OCI-LY1 (cell line): ENCODE results near the gene BNIP3.

Experiments
- H2AFZ ChIP-seq: fragments of 200-600 bp; sonication (generic), shearing (Covaris generic); 2 replicates; pipeline ENCODE4 v1.6.0; 2014; ENCODE audit warnings: antibody characterized with exemption, mild to moderate bottlenecking, low read length
- H3F3A ChIP-seq: fragments of 200-600 bp; sonication (generic), shearing (Covaris generic); 2 replicates; pipeline ENCODE4 v1.6.0; 2014; ENCODE audit warnings: mild to moderate bottlenecking, antibody characterized with exemption, low read length, moderate library complexity; ENCODE audit not compliant: insufficient read depth
- H3K27ac ChIP-seq: fragments of 200-600 bp; sonication (generic); 2 replicates; pipeline ENCODE4 v1.5.1; 2014; ENCODE audit warnings: low read length, mixed run types, mild to moderate bottlenecking, low read depth; ENCODE audit not compliant: poor library complexity, severe bottlenecking
- H3K27me3 ChIP-seq: fragments of 200-600 bp; sonication (generic); 2 replicates; pipeline ENCODE4 v1.6.0; 2014; ENCODE audit warnings: antibody characterized with exemption, mild to moderate bottlenecking, low read length, moderate library complexity; ENCODE audit not compliant: insufficient read depth
- H3K36me3 ChIP-seq: fragments of 200-600 bp; sonication (generic); 2 replicates; pipeline ENCODE4 v1.6.1; 2014; ENCODE audit warnings: mild to moderate bottlenecking, antibody characterized with exemption, low read length, moderate library complexity, mixed read lengths; ENCODE audit not compliant: insufficient read depth
- H3K4me1 ChIP-seq: fragments of 200-600 bp; sonication (generic); 2 replicates; pipeline ENCODE4 v1.5.1; 2014; ENCODE audit warnings: mild to moderate bottlenecking, low read length, moderate library complexity; ENCODE audit not compliant: insufficient read depth, severe bottlenecking
- H3K4me2 ChIP-seq: fragments of 200-600 bp; sonication (generic), shearing (Covaris generic); 2 replicates; pipeline ENCODE4 v1.6.1; 2014; ENCODE audit warnings: low read length
- H3K4me3 ChIP-seq: fragments of 200-600 bp; sonication (generic); 2 replicates; pipeline ENCODE4 v1.5.1; 2014; ENCODE audit warnings: low read length, low read depth, mild to moderate bottlenecking, mixed read lengths; ENCODE audit not compliant: poor library complexity, severe bottlenecking
- H3K79me2 ChIP-seq: fragments of 200-600 bp; shearing (Covaris generic); 2 replicates; pipeline ENCODE4 v1.6.1; 2016; ENCODE audit warnings: mixed run types, low read length, mixed read lengths; ENCODE audit not compliant: insufficient read depth
- H3K9ac ChIP-seq: fragments of 200-600 bp; sonication (generic), shearing (Covaris generic); 2 replicates; pipeline ENCODE4 v1.6.1; 2014; ENCODE audit warnings: mild to moderate bottlenecking, low read length, mixed read lengths
- H3K9me2 ChIP-seq: fragments of 200-600 bp; sonication (generic), shearing (Covaris generic); 2 replicates; pipeline ENCODE4 v1.6.1; 2014; ENCODE audit warnings: low read depth, mild to moderate bottlenecking, low read length, mixed read lengths
- H3K9me3 ChIP-seq: fragments of 200-600 bp; shearing (Covaris generic); 2 replicates; pipeline ENCODE4 v1.6.1; 2014; ENCODE audit warnings: low read length, mixed read lengths
- H4K20me1 ChIP-seq: fragments of 200-600 bp; sonication (generic), shearing (Covaris generic); 2 replicates; pipeline ENCODE4 v1.6.0; 2016; ENCODE audit warnings: mild to moderate bottlenecking, low read length; ENCODE audit not compliant: insufficient read depth
- EZH2 ChIP-seq: fragments of 200-600 bp; sonication (generic), shearing (Covaris generic); IDR thresholded peaks from 2 replicates; pipeline ENCODE4 v1.8.0; 2017; ENCODE audit warnings: borderline replicate concordance, mixed run types, mild to moderate bottlenecking, antibody characterized with exemption, low read length, moderate library complexity, mixed read lengths
- TF ChIP-seq, protein P1 (sequence below): fragments of 200-600 bp; sonication (generic), shearing (Covaris generic); IDR thresholded peaks from 2 replicates; pipeline ENCODE4 v1.5.1; 2017; ENCODE audit warnings: mild to moderate bottlenecking, antibody characterized with exemption, low read length, moderate library complexity, mixed read lengths

BNIP3 gene, protein sequence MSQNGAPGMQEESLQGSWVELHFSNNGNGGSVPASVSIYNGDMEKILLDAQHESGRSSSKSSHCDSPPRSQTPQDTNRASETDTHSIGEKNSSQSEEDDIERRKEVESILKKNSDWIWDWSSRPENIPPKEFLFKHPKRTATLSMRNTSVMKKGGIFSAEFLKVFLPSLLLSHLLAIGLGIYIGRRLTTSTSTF

GRCh38 chr10:131981429-131982184, at the start of gene BNIP3:
Gene BNIP3 (minus strand): TSS chr10:131981923. CDS start chr10:131981806, 117 bp downstream.
- Histone ChIP-seq H3K9ac (peak within 1 kb of the TSS; percentile 84), H3K27me3 (no peaks in the 10 kb centered on the region), H3K36me3 (peaks cover 8% of the 10 kb centered on the region; the same call in 1 of the 2 replicates), H3K4me2 (peak within 1 kb of the TSS; percentile 84), H3K79me2 (peaks cover 42% of the 10 kb centered on the region; the same call in 1 of the 2 replicates), H3K4me1 (peaks cover 43% of the 10 kb centered on the region), H4K20me1 (no peaks in the 10 kb centered on the region), H3K9me2 (no peaks in the 10 kb centered on the region), H3K9me3 (peaks cover 4% of the 10 kb centered on the region; the same call in 1 of the 2 replicates), H3K4me3 (peak within 1 kb of the TSS; percentile 71), H3F3A (no peaks in the 10 kb centered on the region), H3K27ac (peak within 1 kb of the TSS; percentile 39), H2AFZ (no peak within 1 kb of the TSS)
- TF ChIP-seq, protein P1, sequence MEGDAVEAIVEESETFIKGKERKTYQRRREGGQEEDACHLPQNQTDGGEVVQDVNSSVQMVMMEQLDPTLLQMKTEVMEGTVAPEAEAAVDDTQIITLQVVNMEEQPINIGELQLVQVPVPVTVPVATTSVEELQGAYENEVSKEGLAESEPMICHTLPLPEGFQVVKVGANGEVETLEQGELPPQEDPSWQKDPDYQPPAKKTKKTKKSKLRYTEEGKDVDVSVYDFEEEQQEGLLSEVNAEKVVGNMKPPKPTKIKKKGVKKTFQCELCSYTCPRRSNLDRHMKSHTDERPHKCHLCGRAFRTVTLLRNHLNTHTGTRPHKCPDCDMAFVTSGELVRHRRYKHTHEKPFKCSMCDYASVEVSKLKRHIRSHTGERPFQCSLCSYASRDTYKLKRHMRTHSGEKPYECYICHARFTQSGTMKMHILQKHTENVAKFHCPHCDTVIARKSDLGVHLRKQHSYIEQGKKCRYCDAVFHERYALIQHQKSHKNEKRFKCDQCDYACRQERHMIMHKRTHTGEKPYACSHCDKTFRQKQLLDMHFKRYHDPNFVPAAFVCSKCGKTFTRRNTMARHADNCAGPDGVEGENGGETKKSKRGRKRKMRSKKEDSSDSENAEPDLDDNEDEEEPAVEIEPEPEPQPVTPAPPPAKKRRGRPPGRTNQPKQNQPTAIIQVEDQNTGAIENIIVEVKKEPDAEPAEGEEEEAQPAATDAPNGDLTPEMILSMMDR: no peak
- TF ChIP-seq EZH2: no peak

- no peak overlapping the region for H3K4me2 ChIP-seq
Measured at GRCh38 chr10:132030898-132031463, 49.3 kb upstream of the BNIP3 start.

GRCh38 chr10:132028706-132029105, 47.0 kb upstream of the BNIP3 start:
- no peaks in the 10 kb centered on the region for H4K20me1 ChIP-seq
- no peak overlapping the region for H3K4me2 ChIP-seq
- TF ChIP-seq EZH2: no peak
- TF ChIP-seq, protein P1: no peak
- H3K4me1 ChIP-seq: no peaks in the 10 kb centered on the region
- no peak overlapping the region for H2AFZ ChIP-seq
- no peaks in the 10 kb centered on the region for H3K79me2 ChIP-seq
- no peak overlapping the region for H3K9ac ChIP-seq
- no peaks in the 10 kb centered on the region for H3K9me3 ChIP-seq
- H3K27ac ChIP-seq: no peak overlapping the region
- H3K4me3 ChIP-seq: no peak overlapping the region
- peaks cover 5% of the 10 kb centered on the region; the same call in 1 of the 2 replicates for H3K27me3 ChIP-seq
- no peaks in the 10 kb centered on the region for H3K36me3 ChIP-seq
- no peaks in the 10 kb centered on the region for H3K9me2 ChIP-seq
- H3F3A ChIP-seq: no peaks in the 10 kb centered on the region

More at GRCh38 chr10:132030898-132031463, 49.3 kb upstream of the BNIP3 start:
- H2AFZ ChIP-seq: no peak overlapping the region
- H3K27ac ChIP-seq: no peak overlapping the region
- no peaks in the 10 kb centered on the region for H3F3A ChIP-seq
- H3K4me1 ChIP-seq: no peaks in the 10 kb centered on the region
- no peaks in the 10 kb centered on the region for H3K36me3 ChIP-seq
- H3K9ac ChIP-seq: no peak overlapping the region
- H3K9me3 ChIP-seq: no peaks in the 10 kb centered on the region
- TF ChIP-seq EZH2: no peak
- TF ChIP-seq, protein P1: no peak
- no peaks in the 10 kb centered on the region for H3K79me2 ChIP-seq
- H4K20me1 ChIP-seq: no peaks in the 10 kb centered on the region
- H3K4me3 ChIP-seq: no peak overlapping the region
- no peaks in the 10 kb centered on the region for H3K9me2 ChIP-seq
- peaks cover 5% of the 10 kb centered on the region; the same call in 1 of the 2 replicates for H3K27me3 ChIP-seq
